ENCODE measurements around the gene XRCC6. TPM values are rescaled to one million over a fixed set of nuclear protein-coding genes. Genes with fewer than 3 reads are reported as not detected.

Gene XRCC6
- total and polyA plus RNA-seq, 2 of the 13 experiments (the other 11 are each of a cell fraction or from before 2014, with no cell fraction given), result 124 to 625 TPM

- peak; percentile 92 for TF ChIP-seq ARID4A (CRISPR knock-in tag; IDR thresholded peaks at IDR 0.05; ENCODE audit: borderline replicate concordance)
- no peak for TF ChIP-seq SMARCE1 (IDR thresholded peaks at IDR 0.05; ENCODE audit: borderline replicate concordance)
- TF ChIP-seq MED13 (CRISPR knock-in tag; IDR thresholded peaks at IDR 0.05), result no peak
- no peak; the same call in 1 of the 2 replicates for TF ChIP-seq FOSL2 (CRISPR knock-in tag; IDR thresholded peaks at IDR 0.05)
- no peak for TF ChIP-seq IRX3 (CRISPR knock-in tag; IDR thresholded peaks at IDR 0.05; ENCODE audit: borderline replicate concordance, low read depth)
- TF ChIP-seq HNRNPL (IDR thresholded peaks at IDR 0.05; ENCODE audit: low read depth, low read length), result no peak
- TF ChIP-seq ZZZ3 (CRISPR knock-in tag; IDR thresholded peaks at IDR 0.05; ENCODE audit: borderline replicate concordance), result no peak
- TF ChIP-seq HMGXB3 (CRISPR knock-in tag; IDR thresholded peaks at IDR 0.05; ENCODE audit: borderline replicate concordance), result no peak
- TF ChIP-seq SNAPC2 (CRISPR knock-in tag; IDR thresholded peaks at IDR 0.05), result no peak; the same call in 1 of the 2 replicates
- TF ChIP-seq ZNF441 (CRISPR knock-in tag; IDR thresholded peaks at IDR 0.05; ENCODE audit: borderline replicate concordance), result peak; percentile 27; the same call in 1 of the 2 replicates
- no peak for TF ChIP-seq ZBTB8A (CRISPR knock-in tag; IDR thresholded peaks at IDR 0.05; ENCODE audit: borderline replicate concordance, low read depth)
- no peak for TF ChIP-seq ZUFSP (CRISPR knock-in tag; IDR thresholded peaks at IDR 0.05; ENCODE audit: borderline replicate concordance)
- TF ChIP-seq DBP (CRISPR knock-in tag; IDR thresholded peaks at IDR 0.05; ENCODE audit: not compliant biosample characterization), result no peak
- TF ChIP-seq CREBL2 (CRISPR knock-in tag; IDR thresholded peaks at IDR 0.05; ENCODE audit: borderline replicate concordance), result no peak
- 0 out of 2 replicates have a peak, but pooled peaks have one; percentile 58 for TF ChIP-seq PHF21A (CRISPR knock-in tag; IDR thresholded peaks at IDR 0.05)
- TF ChIP-seq KAT2B (IDR thresholded peaks at IDR 0.05; ENCODE audit: borderline replicate concordance, low read depth, low read length), result no peak
Measured at GRCh38 chr22:41589391-41590241, 31.5 kb upstream of the XRCC6 start, which contains the start of gene PMM1 (continued).
